ENCODE measurements around the gene GFRA1.

GFRA1 gene

DNA sequence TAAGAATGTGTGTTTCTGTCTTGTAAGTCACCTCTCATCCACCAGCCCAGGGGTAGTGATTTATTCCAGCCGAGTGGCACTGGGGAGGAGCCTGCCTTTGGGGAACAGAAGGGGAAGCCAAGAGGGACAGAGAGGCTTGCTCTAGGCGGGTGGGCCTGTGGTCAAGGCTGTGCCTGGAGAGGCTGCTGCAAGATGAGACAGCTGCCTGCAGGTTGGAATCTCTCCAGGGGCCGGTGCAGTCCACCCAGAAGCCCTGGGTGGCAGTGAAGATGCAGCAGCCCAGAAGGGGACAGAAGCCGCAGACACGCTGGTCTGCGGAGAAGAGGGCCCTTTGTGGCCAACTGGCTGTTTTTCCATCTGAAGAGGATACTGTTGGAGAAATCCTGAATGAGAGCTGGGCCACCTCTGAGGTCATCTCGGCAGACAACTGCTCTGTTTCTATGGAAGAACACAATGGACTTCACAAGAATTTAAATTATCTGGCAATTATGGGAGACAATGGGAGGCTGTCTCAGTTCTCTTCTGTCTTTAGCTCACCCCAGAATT lies 175.7 kb downstream of the GFRA1 start:
- no peak overlapping the region for H3K4me3 ChIP-seq (ENCODE audit: low read depth, low read length)
- peak; percentile 32 for DNase-seq (ENCODE audit: low read depth)

DNA sequence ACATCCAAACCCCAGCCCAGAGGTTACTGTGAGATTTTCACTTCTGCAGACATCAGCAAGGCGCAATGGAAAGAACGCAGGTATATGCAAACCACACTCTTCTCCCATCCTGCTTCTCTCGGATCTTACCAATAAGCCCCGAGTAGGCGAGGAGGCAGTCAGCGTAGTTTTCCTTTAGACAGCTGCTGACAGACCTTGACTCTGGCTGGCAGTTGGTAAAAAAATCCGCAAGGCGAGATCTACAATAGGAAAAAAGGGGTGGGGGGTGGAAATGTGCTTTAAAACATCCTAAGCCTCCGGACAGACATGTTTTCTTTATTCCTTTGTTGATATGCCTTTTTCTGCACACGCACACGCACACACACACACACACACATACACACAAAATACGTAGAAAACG lies 176.5 kb downstream of the GFRA1 start:
- DNase-seq (ENCODE audit: low read depth): no peak
- H3K4me3 ChIP-seq (ENCODE audit: low read depth, low read length): no peak overlapping the region

DNA sequence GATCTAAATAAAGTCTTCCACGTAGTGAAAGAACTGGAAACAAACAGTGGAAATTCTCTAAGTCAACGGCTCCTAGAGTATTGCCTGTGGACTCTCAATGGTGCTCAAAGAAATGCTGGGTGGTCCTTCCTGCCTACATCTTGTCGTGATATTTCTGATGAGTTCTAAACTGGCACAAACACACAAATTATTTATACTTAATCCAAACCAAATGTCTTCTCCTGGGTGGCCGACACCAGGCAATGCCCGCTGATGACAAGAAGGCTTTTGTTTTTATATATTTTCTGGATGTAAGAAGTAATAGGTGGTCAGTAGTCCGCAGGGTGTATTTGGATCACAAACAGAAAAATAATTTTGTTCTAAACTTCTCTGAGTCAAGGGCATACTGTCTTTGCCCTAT lies 178.7 kb downstream of the GFRA1 start:
- no peak overlapping the region for H3K4me3 ChIP-seq (ENCODE audit: low read depth, low read length)
- DNase-seq (ENCODE audit: low read depth): no peak

- no peak for DNase-seq (ENCODE audit: low read depth)
- no peak overlapping the region for H3K4me3 ChIP-seq (ENCODE audit: low read depth, low read length)
Observed at GRCh38 chr10:116093031-116093430, 180.0 kb downstream of the GFRA1 start.

GRCh38 chr10:116088985-116089384 lies 184.0 kb downstream of the GFRA1 start:
- DNase-seq (ENCODE audit: low read depth): no peak
- no peak overlapping the region for H3K4me3 ChIP-seq (ENCODE audit: low read depth, low read length)

DNA sequence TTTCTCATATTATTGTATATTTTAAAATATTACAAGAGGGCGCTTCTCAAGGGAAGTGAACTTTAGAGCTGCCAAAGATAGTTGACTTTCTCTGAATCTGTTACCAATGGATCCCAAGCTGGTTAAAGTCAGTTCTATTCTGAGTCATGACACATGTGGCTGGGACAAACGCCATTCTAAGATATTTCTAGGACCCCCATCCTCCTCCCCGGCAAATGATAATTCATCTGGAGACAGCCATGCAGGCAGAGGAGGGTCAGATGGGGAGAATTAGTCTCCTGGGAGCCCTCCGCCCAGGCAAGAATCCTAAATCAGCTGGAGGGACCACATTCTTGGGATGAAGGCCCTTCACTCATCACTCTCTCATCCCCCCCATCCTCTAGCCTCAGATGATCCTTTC lies 187.7 kb downstream of the GFRA1 start:
- no peak for DNase-seq (ENCODE audit: low read depth)
- no peak overlapping the region for H3K4me3 ChIP-seq (ENCODE audit: low read depth, low read length)

DNA sequence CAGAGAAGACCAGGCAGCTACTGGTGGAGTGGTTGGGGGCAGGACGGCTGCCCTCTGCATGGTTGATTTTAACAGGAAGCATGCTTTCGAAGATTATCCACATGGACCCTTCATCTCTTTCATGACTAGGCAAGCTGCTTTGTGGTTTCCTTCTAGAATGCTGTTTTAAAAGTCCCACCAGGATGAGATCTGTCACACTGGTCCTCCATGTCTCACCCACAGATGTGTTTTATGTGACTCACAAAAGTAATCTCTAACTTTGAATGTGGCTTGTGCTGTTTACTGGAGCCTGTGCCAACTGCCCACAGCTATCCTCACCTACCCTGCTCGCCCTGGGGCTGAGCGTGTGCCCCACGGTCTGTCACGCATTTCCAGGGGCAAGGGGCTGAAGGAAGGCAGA lies 188.8 kb downstream of the GFRA1 start:
- no peak overlapping the region for H3K4me3 ChIP-seq (ENCODE audit: low read depth, low read length)
- DNase-seq (ENCODE audit: low read depth): no peak

DNA sequence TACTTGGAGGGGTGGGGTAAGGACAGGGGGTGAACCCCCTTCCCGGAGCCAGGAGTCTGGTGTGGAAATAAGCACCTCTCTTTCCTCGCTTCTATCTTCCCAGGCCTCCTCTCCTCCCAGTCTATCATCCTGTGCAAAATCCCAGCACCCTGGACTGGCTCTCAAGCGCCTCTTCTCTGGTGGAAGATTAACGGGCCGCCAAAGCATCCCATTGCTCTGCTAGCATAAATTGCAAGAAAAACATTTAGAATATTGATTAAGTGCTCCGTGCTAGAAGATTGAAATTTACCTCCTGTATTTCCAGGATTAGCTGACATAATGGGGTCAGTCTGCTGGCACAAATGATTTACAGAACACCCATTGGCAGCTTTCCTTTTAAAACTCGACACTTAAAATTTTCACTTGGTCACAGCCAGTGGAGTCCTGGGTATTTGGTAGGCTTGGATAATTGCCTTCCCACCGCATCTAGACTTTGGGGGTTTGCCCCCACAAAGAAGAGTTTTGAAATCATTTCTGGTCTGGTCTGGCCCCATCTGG lies 189.7 kb downstream of the GFRA1 start:
- DNase-seq (ENCODE audit: low read depth): no peak
- H3K4me3 ChIP-seq (ENCODE audit: low read depth, low read length): no peak overlapping the region

DNA sequence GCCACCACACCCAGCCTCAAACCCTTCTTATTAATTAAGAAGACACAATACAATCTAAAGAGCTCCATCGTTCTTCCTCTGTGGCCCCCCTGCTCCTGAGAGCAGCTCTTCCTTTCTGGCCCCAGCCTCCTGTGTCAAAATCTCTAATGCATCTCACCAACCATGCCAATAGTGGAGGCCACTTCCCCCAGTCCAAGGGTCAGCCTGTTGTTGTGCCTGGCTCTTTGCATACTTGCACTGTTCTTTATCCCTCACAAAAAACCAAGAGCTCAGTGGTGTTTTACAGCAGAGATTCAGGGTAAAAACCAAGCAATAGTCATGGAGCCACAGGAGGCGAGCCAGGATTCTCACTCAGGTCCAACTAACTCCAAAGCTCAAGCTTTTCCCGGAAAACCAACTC lies 190.2 kb downstream of the GFRA1 start:
- no peak overlapping the region for H3K4me3 ChIP-seq (ENCODE audit: low read depth, low read length)
- no peak for DNase-seq (ENCODE audit: low read depth)

DNA sequence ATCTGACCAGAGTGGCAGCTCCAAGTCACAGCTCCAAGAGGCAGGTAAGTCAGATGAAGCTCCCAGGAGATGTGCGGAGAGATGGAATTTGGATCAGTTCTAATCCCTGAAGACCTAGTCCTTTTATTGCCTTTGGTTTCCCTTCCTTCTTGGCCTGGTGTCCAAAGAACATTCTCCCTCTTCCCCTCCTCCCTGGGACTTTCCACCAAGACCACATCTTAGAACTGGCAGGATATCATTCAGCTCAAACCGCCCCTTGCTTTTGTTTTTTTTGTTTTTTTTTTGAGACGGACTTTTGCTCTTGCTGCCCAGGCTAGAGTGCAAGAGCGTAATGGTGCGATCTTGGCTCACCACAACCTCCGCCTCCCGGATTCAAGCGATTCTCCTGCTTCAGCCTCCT lies 190.8 kb downstream of the GFRA1 start:
- DNase-seq (ENCODE audit: low read depth): no peak
- no peak overlapping the region for H3K4me3 ChIP-seq (ENCODE audit: low read depth, low read length)

- no peak overlapping the region for H3K4me3 ChIP-seq (ENCODE audit: low read depth, low read length)
- DNase-seq (ENCODE audit: low read depth): no peak
Observed at GRCh38 chr10:116080553-116080952, 192.5 kb downstream of the GFRA1 start.

DNA sequence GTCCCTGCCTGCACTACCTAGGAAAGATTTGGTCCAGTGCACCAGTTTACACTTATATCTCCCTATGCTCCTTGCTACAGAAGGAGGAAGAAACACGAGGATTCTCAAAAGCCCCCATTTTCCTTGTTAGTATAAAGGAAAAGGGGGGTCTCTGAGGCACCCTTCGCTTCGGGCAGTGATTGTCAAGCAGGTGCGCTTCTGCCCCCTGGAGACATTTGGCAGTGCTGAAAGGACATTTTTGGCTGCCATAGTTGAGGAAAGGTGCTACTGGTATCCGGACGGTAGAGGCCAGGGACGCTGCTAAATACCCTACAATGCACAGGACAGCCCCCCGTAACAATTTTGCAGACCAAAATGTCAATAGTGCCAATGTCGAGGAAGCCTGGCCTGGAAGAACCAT lies 193.7 kb downstream of the GFRA1 start:
- no peak for DNase-seq (ENCODE audit: low read depth)
- no peak overlapping the region for H3K4me3 ChIP-seq (ENCODE audit: low read depth, low read length)

GRCh38 chr10:116076621-116077020 lies 196.4 kb downstream of the GFRA1 start:
- DNase-seq (ENCODE audit: low read depth): no peak
- no peak overlapping the region for H3K4me3 ChIP-seq (ENCODE audit: low read depth, low read length)

- H3K4me3 ChIP-seq (ENCODE audit: low read depth, low read length): no peak overlapping the region
- no peak for DNase-seq (ENCODE audit: low read depth)
Observed at GRCh38 chr10:116073510-116073909, 199.5 kb downstream of the GFRA1 start.

GRCh38 chr10:116073001-116073400 lies 200.0 kb downstream of the GFRA1 start:
- H3K4me3 ChIP-seq (ENCODE audit: low read depth, low read length): no peak overlapping the region
- no peak for DNase-seq (ENCODE audit: low read depth)

- no peak for DNase-seq (ENCODE audit: low read depth)
- H3K4me3 ChIP-seq (ENCODE audit: low read depth, low read length): no peak overlapping the region
Observed at GRCh38 chr10:116071453-116072148, 201.4 kb downstream of the GFRA1 start.

DNA sequence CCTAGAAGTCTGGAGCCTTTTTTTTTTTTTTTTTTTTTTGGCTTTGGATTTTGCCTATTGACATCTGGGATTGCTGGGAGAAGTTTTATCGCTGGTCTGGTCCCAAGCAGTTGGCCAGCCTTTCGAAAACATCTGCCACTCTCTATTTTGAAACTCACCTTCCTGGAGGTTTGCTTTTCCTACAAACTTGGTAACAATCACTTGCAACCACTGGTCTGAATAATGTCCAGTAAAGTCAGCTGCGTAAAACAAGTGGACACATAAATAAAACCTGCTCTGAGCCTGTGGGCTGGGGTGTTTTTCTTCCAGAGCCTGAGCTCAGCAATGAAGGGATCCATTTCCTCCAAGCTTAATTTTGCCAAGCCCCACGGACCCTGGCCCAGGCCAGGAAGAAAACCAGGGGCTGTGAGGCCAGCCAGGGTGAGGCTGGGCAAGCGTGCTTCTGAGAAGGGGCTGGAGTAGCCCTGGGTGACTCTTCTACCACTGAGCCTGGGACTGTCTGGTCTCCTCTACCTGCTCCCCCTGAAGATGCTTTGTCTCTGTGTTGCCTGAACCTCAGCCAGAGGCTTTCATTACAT lies 202.2 kb downstream of the GFRA1 start:
- no peak for DNase-seq (ENCODE audit: low read depth)
- H3K4me3 ChIP-seq (ENCODE audit: low read depth, low read length): no peak overlapping the region

GRCh38 chr10:116069856-116070255 lies 203.2 kb downstream of the GFRA1 start:
- no peak for DNase-seq (ENCODE audit: low read depth)
- no peak overlapping the region for H3K4me3 ChIP-seq (ENCODE audit: low read depth, low read length)

DNA sequence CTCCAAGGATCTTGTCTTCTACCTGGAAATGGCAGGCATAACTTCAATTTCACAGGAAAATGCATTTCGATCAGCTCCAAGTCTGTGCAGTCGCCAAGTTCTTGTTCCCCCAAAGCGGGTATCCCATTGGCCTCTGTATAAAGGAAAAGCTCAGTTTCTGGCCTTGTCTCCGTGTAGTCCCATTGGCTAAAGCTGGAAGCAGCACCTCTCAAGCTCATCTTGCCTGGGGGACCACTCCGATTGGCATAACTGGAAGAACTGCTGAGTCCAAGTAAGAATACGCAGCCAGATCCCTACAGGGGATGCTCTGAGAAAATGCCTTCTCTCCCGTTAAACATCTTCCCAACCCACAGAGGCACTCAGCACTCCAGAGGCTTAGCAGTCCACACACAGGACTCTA lies 205.2 kb downstream of the GFRA1 start:
- H3K4me3 ChIP-seq (ENCODE audit: low read depth, low read length): no peak overlapping the region
- DNase-seq (ENCODE audit: low read depth): no peak

DNA sequence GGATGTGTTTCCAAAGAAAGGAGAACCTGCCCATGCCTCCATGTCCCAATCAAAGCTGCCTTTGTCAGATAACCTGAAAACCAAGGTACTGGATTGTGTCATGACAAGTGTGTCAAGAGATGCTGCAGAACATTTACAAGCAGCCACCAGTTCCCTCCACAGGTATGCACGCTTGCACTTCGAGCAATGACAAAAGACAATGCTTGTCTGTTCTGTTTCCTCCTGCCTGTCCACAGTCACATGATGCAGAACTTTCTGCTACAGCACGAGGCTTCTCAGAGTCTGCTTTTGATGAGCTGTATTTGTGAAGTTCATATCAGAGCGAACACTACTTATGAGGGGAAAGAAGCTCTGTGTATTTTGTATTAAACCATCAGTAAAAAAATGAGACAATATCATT lies 209.9 kb downstream of the GFRA1 start:
- DNase-seq (ENCODE audit: low read depth): no peak
- no peak overlapping the region for H3K4me3 ChIP-seq (ENCODE audit: low read depth, low read length)

DNA sequence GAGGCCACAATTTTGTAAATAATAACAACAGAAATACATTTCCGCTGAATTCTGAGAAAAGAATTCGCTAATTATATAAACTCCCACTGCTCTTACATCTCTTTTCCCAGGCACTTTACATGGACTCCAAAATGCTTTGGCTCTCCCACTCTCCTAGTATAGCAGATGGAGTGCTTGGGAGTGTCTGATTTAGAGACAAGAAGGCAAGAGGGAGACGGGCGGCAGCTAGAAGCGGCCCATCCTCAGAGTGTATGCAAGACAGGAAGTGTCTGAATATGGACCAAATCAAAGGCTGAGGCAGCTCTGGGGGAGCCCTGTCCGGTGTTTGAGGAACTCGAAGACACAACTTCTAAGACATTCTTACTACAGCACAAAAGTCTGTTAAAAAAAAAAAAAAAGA lies 212.1 kb downstream of the GFRA1 start:
- H3K4me3 ChIP-seq (ENCODE audit: low read depth, low read length): no peak overlapping the region
- DNase-seq (ENCODE audit: low read depth): no peak

Data from skeletal muscle cell (primary cell).